Dendritic cell treated with granulocyte-macrophage colony-stimulating factor and Interleukin-4, amounts not matched to agents 40 ng/mL and 50 ng/mL, for 4 days (primary cell): Measurements from ENCODE around the gene APBA2.
A peak's percentile ranks its signal among the peaks of the same experiment; 100 is the strongest.
"Not testable (repeated sequence)": the region's sequence is repeated elsewhere in the genome, so short reads cannot be mapped to it uniquely, and the experiment has no call there.

Experiments used
- H3K27ac Mint-ChIP-seq: one replicate; pipeline ENCODE4 v1.8.0; 2022; ENCODE audit warnings: mild to moderate bottlenecking, mixed read lengths
- H3K27me3 Mint-ChIP-seq: one replicate; pipeline ENCODE4 v1.8.0; 2022; ENCODE audit warnings: mild to moderate bottlenecking, mixed read lengths
- H3K36me3 Mint-ChIP-seq: one replicate; pipeline ENCODE4 v1.8.0; 2022; ENCODE audit warnings: low read depth, mixed read lengths
- H3K4me1 Mint-ChIP-seq: one replicate; pipeline ENCODE4 v1.8.0; 2022; ENCODE audit warnings: low read depth, mixed read lengths
- H3K4me3 Mint-ChIP-seq: one replicate; pipeline ENCODE4 v1.8.0; 2022; ENCODE audit warnings: mild to moderate bottlenecking, moderate library complexity, mixed read lengths
- H3K9me3 Mint-ChIP-seq: one replicate; pipeline ENCODE4 v1.8.0; 2022; ENCODE audit warnings: mixed read lengths
- intact Hi-C: fragments of 100-400 bp; cut with micrococcal nuclease; formaldehyde crosslinking; loops from one replicate; pipeline ENCODE4 v1.15.0; 2022

The APBA2 gene

GRCh38 chr15:29098652-29099051 is 212.9 kb downstream of the APBA2 start:
- intact Hi-C loops = no loop called here
- Mint-ChIP-seq H3K27me3 (peaks cover under 1% of the 10 kb centered on the region), H3K36me3 (no peaks in the 10 kb centered on the region), H3K4me3 (no peak overlapping the region), H3K27ac (no peak overlapping the region), H3K9me3 (no peaks in the 10 kb centered on the region), H3K4me1 (no peaks in the 10 kb centered on the region)

- Mint-ChIP-seq H3K9me3 (no peaks in the 10 kb centered on the region), H3K27ac (no peak overlapping the region), H3K4me3 (no peak overlapping the region), H3K4me1 (no peaks in the 10 kb centered on the region), H3K27me3 (peaks cover 5% of the 10 kb centered on the region), H3K36me3 (no peaks in the 10 kb centered on the region)
- intact Hi-C loops = no loop called here
These were observed 213.5 kb downstream of the APBA2 start for GRCh38 chr15:29099131-29099880.

DNA sequence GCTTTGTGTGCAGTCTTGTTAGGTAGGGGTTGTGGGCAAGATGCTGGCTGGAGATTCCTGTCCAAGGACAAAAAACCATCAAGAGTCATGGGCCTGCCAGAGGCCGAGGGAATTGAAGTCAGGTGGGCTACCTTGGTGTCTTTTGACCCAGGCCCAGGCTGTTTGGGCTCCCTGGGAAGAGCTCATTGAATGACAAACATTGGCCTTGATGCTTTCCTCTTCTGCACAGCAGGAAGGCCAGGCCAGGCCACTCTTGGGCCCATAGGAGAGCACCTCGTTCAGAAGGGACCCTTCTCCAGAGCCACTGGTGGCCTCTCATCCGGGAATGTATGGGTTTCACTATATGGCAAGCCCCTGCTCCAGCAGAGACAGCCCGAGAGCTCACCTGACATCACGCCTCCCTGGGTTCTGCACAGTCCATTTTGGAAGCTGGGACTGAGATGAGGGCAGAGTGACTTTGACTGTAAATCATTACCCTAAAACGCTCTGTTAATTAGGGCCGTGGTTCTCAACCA is 214.8 kb downstream of the APBA2 start:
- Mint-ChIP-seq H3K27me3 (peaks cover 5% of the 10 kb centered on the region), H3K4me1 (no peaks in the 10 kb centered on the region), H3K27ac (no peak overlapping the region), H3K9me3 (no peaks in the 10 kb centered on the region), H3K4me3 (no peak overlapping the region), H3K36me3 (no peaks in the 10 kb centered on the region)
- intact Hi-C loops = no loop called here

DNA sequence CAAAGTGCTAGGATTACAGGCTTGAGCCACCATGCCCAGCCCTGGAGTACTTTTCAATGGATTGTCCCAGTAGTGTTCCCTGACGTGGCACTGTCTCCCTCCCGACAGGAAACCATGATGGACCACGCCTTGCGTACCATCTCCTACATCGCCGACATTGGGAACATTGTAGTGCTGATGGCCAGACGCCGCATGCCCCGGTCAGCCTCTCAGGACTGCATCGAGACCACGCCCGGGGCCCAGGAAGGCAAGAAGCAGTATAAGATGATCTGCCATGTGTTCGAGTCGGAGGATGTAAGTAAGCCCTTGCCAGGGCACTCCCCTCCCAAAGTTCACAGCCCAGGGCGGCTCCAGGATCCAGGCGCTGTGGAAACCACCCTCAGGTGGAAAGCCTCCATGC is 215.7 kb downstream of the APBA2 start:
- Mint-ChIP-seq H3K9me3 (no peaks in the 10 kb centered on the region), H3K36me3 (no peaks in the 10 kb centered on the region), H3K4me3 (no peak overlapping the region), H3K27ac (no peak overlapping the region), H3K27me3 (peaks cover 5% of the 10 kb centered on the region), H3K4me1 (no peaks in the 10 kb centered on the region)
- intact Hi-C loops = no loop called here

DNA sequence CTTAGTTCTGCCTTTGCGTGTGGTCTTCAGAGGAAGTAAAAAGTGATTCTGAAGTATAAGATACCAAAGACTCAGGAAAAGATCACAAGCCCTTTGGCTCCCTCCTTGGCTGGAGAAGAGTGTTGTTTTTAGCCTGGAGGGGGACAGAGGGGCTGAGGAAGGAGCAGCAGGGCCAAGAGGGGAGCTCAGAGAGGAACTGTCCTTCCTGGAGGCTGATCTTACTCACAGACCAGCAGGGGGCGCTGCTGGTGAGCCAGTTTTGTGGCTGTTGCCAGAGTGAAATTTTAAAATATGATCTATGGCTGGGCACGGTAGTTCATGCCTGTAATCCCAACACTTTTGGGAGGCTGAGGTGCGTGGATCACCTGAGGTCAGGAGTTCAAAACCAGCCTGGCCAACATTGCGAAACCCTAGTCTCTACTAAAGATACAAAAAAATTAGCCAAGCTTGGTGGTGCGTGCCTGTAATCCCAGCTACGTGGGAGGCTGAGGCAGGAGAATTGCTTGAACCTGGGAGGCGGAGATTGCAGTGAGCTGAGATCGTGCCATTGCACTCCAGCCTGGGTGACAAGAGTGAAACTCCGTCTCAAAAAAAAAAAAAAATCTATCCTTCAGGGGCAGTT is 216.5 kb downstream of the APBA2 start:
- intact Hi-C loops, H3K36me3 Mint-ChIP-seq, H3K9me3 Mint-ChIP-seq, H3K4me1 Mint-ChIP-seq, H3K27ac Mint-ChIP-seq, H3K27me3 Mint-ChIP-seq, H3K4me3 Mint-ChIP-seq: not testable (repeated sequence)

GRCh38 chr15:29102911-29103823 is 217.4 kb downstream of the APBA2 start:
- no peaks in the 10 kb centered on the region for H3K9me3 Mint-ChIP-seq
- intact Hi-C loops = no loop called here
- peaks cover 5% of the 10 kb centered on the region for H3K27me3 Mint-ChIP-seq
- no peaks in the 10 kb centered on the region for H3K36me3 Mint-ChIP-seq
- H3K4me1 Mint-ChIP-seq = no peaks in the 10 kb centered on the region
- H3K27ac Mint-ChIP-seq = no peak overlapping the region
- H3K4me3 Mint-ChIP-seq = peak overlapping the region; percentile 22

- Mint-ChIP-seq H3K4me1 (no peaks in the 10 kb centered on the region), H3K36me3 (no peaks in the 10 kb centered on the region), H3K4me3 (peak overlapping the region; percentile 22), H3K27me3 (peaks cover 5% of the 10 kb centered on the region), H3K27ac (no peak overlapping the region), H3K9me3 (no peaks in the 10 kb centered on the region)
- intact Hi-C loops = no loop called here
These were observed 218.2 kb downstream of the APBA2 start for GRCh38 chr15:29103824-29104565.

GRCh38 chr15:29104566-29104880 is 218.7 kb downstream of the APBA2 start:
- intact Hi-C loops = no loop called here
- Mint-ChIP-seq H3K27me3 (peaks cover 5% of the 10 kb centered on the region), H3K36me3 (no peaks in the 10 kb centered on the region), H3K9me3 (no peaks in the 10 kb centered on the region), H3K27ac (no peak overlapping the region), H3K4me1 (no peaks in the 10 kb centered on the region), H3K4me3 (no peak overlapping the region)

GRCh38 chr15:29105151-29105854 is 219.5 kb downstream of the APBA2 start:
- H3K27me3 Mint-ChIP-seq = peaks cover 5% of the 10 kb centered on the region
- H3K9me3 Mint-ChIP-seq = no peaks in the 10 kb centered on the region
- H3K27ac Mint-ChIP-seq = no peak overlapping the region
- H3K4me1 Mint-ChIP-seq = no peaks in the 10 kb centered on the region
- no peaks in the 10 kb centered on the region for H3K36me3 Mint-ChIP-seq
- H3K4me3 Mint-ChIP-seq = no peak overlapping the region
- intact Hi-C loops = no loop called here

DNA sequence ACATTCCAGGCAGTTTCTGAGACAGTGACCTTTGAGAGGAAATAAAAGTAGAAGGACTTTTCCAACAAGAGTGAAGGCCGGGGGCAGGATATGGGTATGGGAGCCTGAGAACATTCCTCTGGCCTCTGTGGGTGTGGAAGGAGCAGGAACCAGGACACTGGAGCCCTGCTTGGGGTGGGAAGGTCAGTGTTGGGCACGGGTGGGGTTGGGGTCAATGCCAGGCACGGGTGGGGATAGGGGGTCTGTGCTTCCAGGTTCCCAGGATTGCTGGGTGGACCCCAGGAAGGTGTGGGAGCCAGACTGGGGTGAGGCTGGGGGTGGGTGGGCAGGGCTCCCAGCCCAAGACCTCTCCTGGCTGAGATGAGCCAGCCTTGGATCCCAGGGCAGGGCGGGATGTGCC is 220.3 kb downstream of the APBA2 start:
- Mint-ChIP-seq H3K4me1 (no peaks in the 10 kb centered on the region), H3K27me3 (peaks cover 5% of the 10 kb centered on the region), H3K9me3 (no peaks in the 10 kb centered on the region), H3K36me3 (no peaks in the 10 kb centered on the region), H3K27ac (no peak overlapping the region), H3K4me3 (no peak overlapping the region)
- intact Hi-C loops = no loop called here

DNA sequence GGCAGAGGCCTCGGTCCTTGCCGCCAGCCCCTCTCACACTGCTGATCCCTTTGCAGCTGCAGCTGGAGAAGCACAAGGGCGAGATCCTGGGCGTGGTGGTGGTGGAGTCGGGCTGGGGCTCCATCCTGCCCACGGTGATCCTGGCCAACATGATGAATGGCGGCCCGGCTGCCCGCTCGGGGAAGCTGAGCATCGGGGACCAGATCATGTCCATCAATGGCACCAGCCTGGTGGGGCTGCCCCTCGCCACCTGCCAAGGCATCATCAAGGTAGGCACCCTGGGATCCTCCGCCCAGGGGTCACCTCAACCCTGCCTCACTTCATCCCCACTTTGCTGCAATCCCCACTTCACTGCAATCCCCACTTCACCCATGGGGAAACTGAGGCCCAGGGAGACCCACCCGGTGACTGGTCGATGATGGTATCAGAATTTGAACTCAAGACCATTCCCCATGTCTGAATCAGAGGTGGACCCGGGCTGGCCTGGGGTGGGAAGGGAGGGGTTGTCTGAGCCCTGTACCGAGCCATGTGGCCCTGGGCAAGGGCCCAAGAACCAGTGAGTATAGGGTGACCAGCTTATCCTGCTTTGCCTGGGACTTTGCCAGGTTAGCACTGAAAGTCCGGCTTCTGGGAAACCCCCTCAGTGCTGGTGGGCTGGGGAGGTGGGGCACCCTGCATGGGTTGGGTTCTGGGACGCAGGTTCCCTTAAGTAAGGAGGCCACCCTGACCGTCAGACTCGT is 220.9 kb downstream of the APBA2 start:
- H3K27ac Mint-ChIP-seq = no peak overlapping the region
- peaks cover 5% of the 10 kb centered on the region for H3K27me3 Mint-ChIP-seq
- no peaks in the 10 kb centered on the region for H3K9me3 Mint-ChIP-seq
- intact Hi-C loops = no loop called here
- no peaks in the 10 kb centered on the region for H3K36me3 Mint-ChIP-seq
- H3K4me1 Mint-ChIP-seq = no peaks in the 10 kb centered on the region
- no peak overlapping the region for H3K4me3 Mint-ChIP-seq

- H3K4me1 Mint-ChIP-seq = no peaks in the 10 kb centered on the region
- H3K27me3 Mint-ChIP-seq = peaks cover 5% of the 10 kb centered on the region
- no peaks in the 10 kb centered on the region for H3K9me3 Mint-ChIP-seq
- no peak overlapping the region for H3K27ac Mint-ChIP-seq
- H3K4me3 Mint-ChIP-seq = no peak overlapping the region
- H3K36me3 Mint-ChIP-seq = no peaks in the 10 kb centered on the region
- intact Hi-C loops = no loop called here
These were observed 221.6 kb downstream of the APBA2 start for GRCh38 chr15:29107291-29107890.
